Measurements from ENCODE around the gene ZNF560.

ZNF560 gene

DNA sequence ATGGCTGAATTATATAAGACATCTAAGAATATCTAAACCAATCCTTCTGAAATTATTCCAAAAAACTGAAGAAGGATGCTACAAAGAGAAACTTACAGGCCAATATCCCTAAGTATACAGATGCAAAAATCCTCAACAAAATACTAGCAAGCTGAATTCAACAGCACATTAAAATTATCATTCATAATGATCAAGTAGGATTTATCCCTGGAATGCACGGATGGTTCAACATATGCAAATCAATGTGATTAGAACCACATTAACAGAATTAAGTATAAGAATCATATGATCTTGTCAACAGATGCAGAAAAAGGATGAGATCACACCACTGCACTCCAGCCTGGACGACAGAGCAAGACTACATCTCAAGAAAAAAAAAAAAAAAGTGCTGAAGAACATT is 13.3 kb downstream of the ZNF560 start:
- Mint-ChIP-seq H3K27ac (no peak overlapping the region), H3K36me3 (peaks cover 11% of the 10 kb centered on the region), H3K4me1 (no peaks in the 10 kb centered on the region), H3K9me3 (peaks cover 62% of the 10 kb centered on the region), H3K27me3 (no peaks in the 10 kb centered on the region), H3K4me3 (no peak overlapping the region)
- CTCF ChIA-PET = no interaction called here
- no peak for DNase-seq

- Mint-ChIP-seq H3K27ac (no peak overlapping the region), H3K9me3 (peaks cover 50% of the 10 kb centered on the region)
- CTCF ChIA-PET = interaction anchor here (0.7 kb wide), 1 partner anchor 341 kb away, joined by 3 read pairs; no protein-coding TSS in a partner anchor
Observed at GRCh38 chr19:9474975-9475374, 23.4 kb downstream of the ZNF560 start.

DNA sequence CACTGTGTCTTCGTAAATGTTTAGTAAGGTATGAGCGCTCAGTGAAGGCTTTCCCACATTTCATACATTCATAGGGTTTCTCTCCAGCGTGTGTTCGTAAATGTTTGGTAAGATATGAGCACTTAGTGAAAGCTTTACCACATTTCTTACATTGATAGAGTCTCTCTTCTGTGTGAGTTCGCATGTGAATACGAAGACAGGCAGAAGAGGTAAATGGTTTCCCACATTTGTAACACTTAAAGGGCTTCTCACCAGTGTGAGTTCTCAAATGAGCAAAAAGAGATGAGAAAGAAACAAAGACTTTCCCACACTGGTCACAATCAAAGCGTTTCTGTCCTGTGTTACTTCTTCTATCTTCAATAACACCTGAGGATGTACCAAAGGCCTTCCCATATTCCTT is 31.3 kb downstream of the ZNF560 start:
- Mint-ChIP-seq H3K27me3 (no peaks in the 10 kb centered on the region), H3K27ac (no peak overlapping the region)
- DNase-seq = no peak

More at GRCh38 chr19:9474975-9475374, 23.4 kb downstream of the ZNF560 start:
- H3K27me3 Mint-ChIP-seq = no peaks in the 10 kb centered on the region
- H3K4me3 Mint-ChIP-seq = no peak overlapping the region
- H3K36me3 Mint-ChIP-seq = no peaks in the 10 kb centered on the region
- no peaks in the 10 kb centered on the region for H3K4me1 Mint-ChIP-seq
- DNase-seq = no peak

GRCh38 chr19:9461938-9462337 is 36.5 kb downstream of the ZNF560 start:
- CTCF ChIA-PET = no interaction called here
- no peaks in the 10 kb centered on the region for H3K4me1 Mint-ChIP-seq
- H3K27ac Mint-ChIP-seq = no peak overlapping the region
- no peak for DNase-seq
- no peaks in the 10 kb centered on the region for H3K27me3 Mint-ChIP-seq
- no peaks in the 10 kb centered on the region for H3K36me3 Mint-ChIP-seq
- H3K9me3 Mint-ChIP-seq = peaks cover 74% of the 10 kb centered on the region
- H3K4me3 Mint-ChIP-seq = no peak overlapping the region

More for the DNA sequence above, 31.3 kb downstream of the ZNF560 start:
- CTCF ChIA-PET = no interaction called here
- peaks cover 64% of the 10 kb centered on the region for H3K9me3 Mint-ChIP-seq
- no peaks in the 10 kb centered on the region for H3K4me1 Mint-ChIP-seq
- no peak overlapping the region for H3K4me3 Mint-ChIP-seq
- no peaks in the 10 kb centered on the region for H3K36me3 Mint-ChIP-seq

DNA sequence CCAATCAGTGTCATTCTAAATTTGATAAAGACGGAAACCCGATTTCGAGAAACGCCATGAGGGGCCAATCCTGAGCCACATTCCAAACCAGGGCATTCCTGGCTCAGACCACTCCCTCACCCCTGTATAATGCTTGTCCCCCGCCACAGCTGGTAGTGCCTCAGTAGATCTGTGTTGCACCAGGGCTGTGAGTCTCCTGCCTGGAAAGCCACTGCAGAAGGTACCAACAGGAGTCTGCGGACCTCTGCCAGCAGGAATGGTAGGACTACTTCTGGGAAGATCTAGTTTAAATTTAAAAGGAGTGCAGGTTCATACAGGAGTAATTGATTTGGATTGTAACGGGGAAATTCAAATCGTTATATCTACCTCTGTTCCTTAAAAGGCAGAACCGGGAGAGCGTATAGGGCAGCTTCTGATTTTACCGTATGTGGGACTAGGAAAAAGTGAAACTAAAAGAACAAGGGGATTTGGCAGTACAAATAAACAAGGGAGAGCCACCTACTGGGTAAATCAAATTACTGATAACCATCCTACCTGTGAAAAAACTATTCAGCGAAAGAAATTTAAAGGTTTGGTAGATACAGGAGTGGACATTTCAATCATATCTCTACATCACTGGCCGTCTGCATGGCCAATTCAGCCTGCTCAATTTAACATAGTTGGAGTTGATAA is 42.3 kb downstream of the ZNF560 start:
- Mint-ChIP-seq H3K9me3 (peaks cover 76% of the 10 kb centered on the region), H3K27ac (peak overlapping the region; percentile 51), H3K27me3 (no peaks in the 10 kb centered on the region), H3K4me1 (no peaks in the 10 kb centered on the region), H3K36me3 (no peaks in the 10 kb centered on the region), H3K4me3 (no peak overlapping the region)
- CTCF ChIA-PET = no interaction called here
- no peak for DNase-seq

DNA sequence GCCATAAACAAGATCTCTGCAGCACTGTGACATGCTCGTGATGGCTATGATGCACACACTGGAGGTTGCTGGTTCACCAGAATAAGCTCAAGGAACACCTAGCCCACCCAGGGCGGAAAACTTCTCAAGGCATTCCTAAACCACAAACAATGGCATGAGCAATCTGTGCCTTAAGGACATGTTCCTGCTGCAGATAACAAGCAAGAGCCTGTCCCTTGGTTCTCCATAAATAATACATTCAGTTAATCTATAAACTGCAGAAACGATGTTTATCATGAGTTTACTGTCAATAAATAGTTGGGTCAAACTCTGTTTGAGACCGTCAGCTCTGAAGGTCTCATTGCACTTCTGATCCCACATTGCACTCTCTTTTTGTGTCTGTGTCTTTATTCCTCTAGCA is 44.5 kb downstream of the ZNF560 start:
- no peak overlapping the region for H3K4me3 Mint-ChIP-seq
- H3K27ac Mint-ChIP-seq = no peak overlapping the region
- H3K36me3 Mint-ChIP-seq = peaks cover 2% of the 10 kb centered on the region
- H3K9me3 Mint-ChIP-seq = peaks cover 70% of the 10 kb centered on the region
- H3K4me1 Mint-ChIP-seq = no peaks in the 10 kb centered on the region
- CTCF ChIA-PET = no interaction called here
- DNase-seq = no peak
- H3K27me3 Mint-ChIP-seq = no peaks in the 10 kb centered on the region

GRCh38 chr19:9445037-9445436 is 53.4 kb downstream of the ZNF560 start:
- no peak overlapping the region for H3K27ac Mint-ChIP-seq
- peaks cover 50% of the 10 kb centered on the region for H3K9me3 Mint-ChIP-seq
- no peak for DNase-seq
- CTCF ChIA-PET = no interaction called here
- no peak overlapping the region for H3K4me3 Mint-ChIP-seq
- peaks cover 6% of the 10 kb centered on the region for H3K36me3 Mint-ChIP-seq
- H3K4me1 Mint-ChIP-seq = no peaks in the 10 kb centered on the region
- no peaks in the 10 kb centered on the region for H3K27me3 Mint-ChIP-seq

- Mint-ChIP-seq H3K27ac (peak overlapping the region; percentile 96), H3K4me3 (peak overlapping the region; percentile 95), H3K9me3 (peaks cover 27% of the 10 kb centered on the region), H3K36me3 (peaks cover 38% of the 10 kb centered on the region), H3K27me3 (peaks cover 6% of the 10 kb centered on the region), H3K4me1 (peaks cover 35% of the 10 kb centered on the region)
- no peak for DNase-seq
- CTCF ChIA-PET = no interaction called here
Observed at GRCh38 chr19:9436358-9436757, 62.1 kb downstream of the ZNF560 start.

DNA sequence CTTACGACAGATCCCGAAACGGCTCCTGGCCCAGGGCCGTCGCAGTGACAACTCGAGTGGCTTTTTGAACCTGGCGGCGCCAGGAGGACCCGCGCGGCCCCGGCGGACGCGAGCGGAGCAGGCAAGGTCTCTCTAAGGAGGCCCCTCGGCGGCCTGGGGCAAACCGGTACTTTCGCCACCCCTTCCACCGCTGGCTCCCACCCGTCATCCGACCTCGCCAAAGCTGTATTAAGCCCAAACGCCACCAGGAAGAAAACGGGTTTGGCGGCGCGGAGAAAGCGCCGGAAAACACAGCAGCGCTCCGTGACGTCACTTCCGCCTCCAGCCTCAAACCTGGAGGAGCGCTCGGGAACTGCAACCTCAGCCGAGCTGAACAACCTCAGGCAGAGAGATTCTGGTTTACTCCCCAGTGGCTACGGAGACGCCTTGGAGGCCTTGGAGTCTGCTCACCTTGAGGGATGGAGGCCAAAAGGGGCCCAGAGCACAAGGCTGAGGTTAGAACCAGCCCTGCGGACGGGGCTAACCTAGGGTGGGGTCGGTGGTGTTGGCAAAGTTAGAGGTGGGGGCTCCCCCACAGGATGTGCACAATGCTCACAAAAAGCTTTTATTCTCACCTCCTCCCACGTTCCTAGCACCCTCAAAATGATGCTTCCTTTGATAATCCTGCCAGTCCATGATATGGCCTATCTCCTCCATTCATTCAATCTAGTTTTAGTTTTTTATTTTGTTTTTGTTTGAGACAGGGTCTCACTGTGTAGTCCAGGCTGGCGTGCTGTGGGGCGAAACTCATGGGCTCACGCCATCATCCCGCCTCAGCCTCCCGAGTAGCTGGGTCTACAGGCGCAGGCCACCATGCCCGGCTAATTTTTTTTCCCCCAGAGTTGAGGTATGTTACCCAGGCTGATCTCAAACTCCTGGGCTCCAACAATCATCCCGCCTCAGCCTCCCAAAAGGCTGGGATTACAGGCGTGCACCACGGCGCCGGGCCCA is 62.8 kb downstream of the ZNF560 start, which contains the start of gene ZNF266:
Gene ZNF266 (minus strand): TSS at position 295 of the 990 bp plus-strand sequence. CDS start 15,484 bp downstream, outside the sequence.
- DNase-seq = peak; percentile 96
- peak within 1 kb of the TSS; percentile 95 for H3K4me3 Mint-ChIP-seq
- peaks cover 35% of the 10 kb centered on the region for H3K4me1 Mint-ChIP-seq
- H3K27ac Mint-ChIP-seq = peak within 1 kb of the TSS; percentile 96
- H3K9me3 Mint-ChIP-seq = peaks cover 29% of the 10 kb centered on the region
- CTCF ChIA-PET = no interaction called here
- peaks cover 44% of the 10 kb centered on the region for H3K36me3 Mint-ChIP-seq
- H3K27me3 Mint-ChIP-seq = peaks cover 6% of the 10 kb centered on the region

DNA sequence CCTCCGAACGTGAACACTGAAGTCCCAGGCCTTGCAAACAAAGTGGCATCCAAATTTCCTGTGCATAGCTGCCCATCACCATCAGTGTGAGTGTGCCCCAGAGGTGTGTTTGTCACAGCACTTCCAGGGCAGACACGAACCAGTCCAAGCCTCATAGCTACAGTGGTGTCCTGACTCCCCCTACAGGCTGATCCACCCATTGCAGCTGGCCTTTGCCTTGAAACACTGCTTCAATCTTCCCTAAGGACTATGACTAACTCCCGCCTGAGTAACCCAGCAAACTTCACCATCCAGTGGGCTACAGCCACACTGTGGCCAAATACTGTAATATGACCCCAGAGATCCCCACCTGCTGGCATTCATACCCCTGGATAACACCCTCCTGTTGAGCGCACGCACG is 66.9 kb downstream of the ZNF560 start:
- peak; percentile 63 for DNase-seq
- Mint-ChIP-seq H3K36me3 (peaks cover 75% of the 10 kb centered on the region), H3K27me3 (peaks cover 6% of the 10 kb centered on the region), H3K27ac (no peak overlapping the region), H3K9me3 (peaks cover 33% of the 10 kb centered on the region), H3K4me1 (peaks cover 32% of the 10 kb centered on the region), H3K4me3 (no peak overlapping the region)
- CTCF ChIA-PET = no interaction called here

- H3K27ac Mint-ChIP-seq = no peak overlapping the region
Observed at GRCh38 chr19:9430444-9430843, 68.0 kb downstream of the ZNF560 start.

DNA sequence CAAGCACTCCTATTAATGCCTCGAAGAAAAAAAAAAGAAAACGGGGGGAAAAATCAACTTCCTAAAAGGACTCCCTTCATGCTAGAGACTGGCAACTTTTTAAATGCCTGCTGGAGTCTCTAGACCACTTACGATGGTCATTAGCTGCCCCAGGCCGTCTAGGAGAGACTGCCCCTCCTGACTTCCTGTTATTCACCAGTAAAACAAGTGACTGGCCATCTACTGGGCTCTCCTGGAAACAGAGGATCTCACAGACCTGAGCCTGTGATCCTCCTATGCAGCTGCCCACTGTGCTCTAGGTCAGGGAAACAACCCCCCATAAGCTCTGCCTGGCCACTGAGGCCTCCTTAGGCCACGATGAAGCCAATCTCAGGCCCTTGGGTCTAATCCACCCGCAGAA is 70.5 kb downstream of the ZNF560 start:
- CTCF ChIA-PET = no interaction called here
- Mint-ChIP-seq H3K4me3 (no peak overlapping the region), H3K4me1 (peaks cover 2% of the 10 kb centered on the region), H3K9me3 (peaks cover 37% of the 10 kb centered on the region), H3K27ac (no peak overlapping the region), H3K27me3 (no peaks in the 10 kb centered on the region), H3K36me3 (peaks cover 92% of the 10 kb centered on the region)
- DNase-seq = no peak

More at GRCh38 chr19:9430444-9430843, 68.0 kb downstream of the ZNF560 start:
- CTCF ChIA-PET = no interaction called here
- Mint-ChIP-seq H3K4me1 (peaks cover 21% of the 10 kb centered on the region), H3K9me3 (peaks cover 33% of the 10 kb centered on the region), H3K27me3 (peaks cover 5% of the 10 kb centered on the region), H3K36me3 (peaks cover 82% of the 10 kb centered on the region), H3K4me3 (no peak overlapping the region)
- no peak for DNase-seq
